Erythroblast (primary cell): ENCODE results near the gene IQCK.

ENCODE experiments used
- GATA1 ChIP-seq: IDR thresholded peaks from 2 replicates; pipeline ENCODE4 v1.6.1; 2011; ENCODE audit warnings: low read depth, mild to moderate bottlenecking, control low read depth, low read length, moderate library complexity
- POLR2A ChIP-seq: IDR thresholded peaks from 2 replicates; pipeline ENCODE4 v1.6.1; 2011; ENCODE audit warnings: mild to moderate bottlenecking, low read length

DNA sequence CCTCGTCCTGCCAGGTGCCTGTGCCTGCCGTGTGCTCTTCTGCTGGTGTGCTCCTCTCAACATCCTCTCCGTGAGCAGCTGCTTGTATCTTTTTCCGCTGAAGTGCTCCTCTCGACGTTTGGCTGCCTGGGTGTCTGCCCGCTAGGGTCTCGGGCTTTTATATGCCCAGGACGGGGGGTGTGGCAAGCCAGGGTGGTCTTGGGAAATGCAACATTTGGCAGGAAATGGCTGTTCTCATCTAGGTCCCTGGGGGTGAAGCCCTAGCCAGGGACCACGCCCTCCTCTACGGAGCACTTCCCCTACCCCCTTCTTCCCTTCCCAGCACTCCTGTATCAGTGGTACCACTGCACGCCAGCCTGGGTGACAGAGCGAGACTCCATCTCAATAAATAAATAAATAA, 49.4 kb downstream of the IQCK start:
- no peak for TF ChIP-seq POLR2A
- no peak for TF ChIP-seq GATA1
